Measurements from ENCODE around the gene GPR39.

DNA sequence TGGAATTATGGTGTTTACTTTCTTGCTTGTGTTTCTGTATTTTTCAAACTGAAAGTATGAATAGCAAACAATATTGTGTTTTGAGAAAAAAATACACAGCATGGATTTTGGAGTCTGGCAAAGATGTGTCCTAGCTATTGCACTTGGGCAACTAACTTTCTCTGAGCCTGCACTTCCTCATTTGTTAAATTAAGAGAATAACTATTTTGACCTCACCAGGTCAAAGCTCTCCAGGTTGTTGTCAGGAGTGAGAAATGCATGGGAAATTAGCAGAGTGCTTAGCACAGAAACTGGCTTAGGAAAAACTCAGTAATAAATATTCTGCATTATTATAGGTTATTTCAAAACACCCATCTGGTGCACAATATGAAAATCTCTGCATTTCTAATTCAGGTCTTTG, 225.2 kb downstream of the GPR39 start:
- TF ChIP-seq, protein P1, sequence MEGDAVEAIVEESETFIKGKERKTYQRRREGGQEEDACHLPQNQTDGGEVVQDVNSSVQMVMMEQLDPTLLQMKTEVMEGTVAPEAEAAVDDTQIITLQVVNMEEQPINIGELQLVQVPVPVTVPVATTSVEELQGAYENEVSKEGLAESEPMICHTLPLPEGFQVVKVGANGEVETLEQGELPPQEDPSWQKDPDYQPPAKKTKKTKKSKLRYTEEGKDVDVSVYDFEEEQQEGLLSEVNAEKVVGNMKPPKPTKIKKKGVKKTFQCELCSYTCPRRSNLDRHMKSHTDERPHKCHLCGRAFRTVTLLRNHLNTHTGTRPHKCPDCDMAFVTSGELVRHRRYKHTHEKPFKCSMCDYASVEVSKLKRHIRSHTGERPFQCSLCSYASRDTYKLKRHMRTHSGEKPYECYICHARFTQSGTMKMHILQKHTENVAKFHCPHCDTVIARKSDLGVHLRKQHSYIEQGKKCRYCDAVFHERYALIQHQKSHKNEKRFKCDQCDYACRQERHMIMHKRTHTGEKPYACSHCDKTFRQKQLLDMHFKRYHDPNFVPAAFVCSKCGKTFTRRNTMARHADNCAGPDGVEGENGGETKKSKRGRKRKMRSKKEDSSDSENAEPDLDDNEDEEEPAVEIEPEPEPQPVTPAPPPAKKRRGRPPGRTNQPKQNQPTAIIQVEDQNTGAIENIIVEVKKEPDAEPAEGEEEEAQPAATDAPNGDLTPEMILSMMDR (IDR thresholded peaks at IDR 0.05), result no peak
- TF ChIP-seq POLR2A (IDR thresholded peaks at IDR 0.05) (no peak), POLR2AphosphoS5 (IDR thresholded peaks at IDR 0.05; ENCODE audit: insufficient read depth in 1 of 2, low read depth in 1 of 2) (no peak)

Measured in vagina (tissue), 2 donors.